PC-9 (cell line): Measurements from ENCODE around the gene ZNF385A. TPM values are rescaled to one million over a fixed set of nuclear protein-coding genes. Genes with fewer than 3 reads are reported as not detected.

Source experiments
- BruUV-seq: library from RNA; stranded (reverse); fragments of 400-500 nt; replicated peaks from 2 replicates; lab custom pipeline; 2021; lab: Mats Ljungman, UMichigan
- CTCF ChIA-PET: fragments of 300-600 bp; sonication (Branson Sonifier 250); formaldehyde crosslinking; loops from one replicate; lab custom pipeline; 2022; ENCODE audit warnings: antibody characterized with exemption; lab: Charles Lee
- POLR2A ChIA-PET: fragments of 300-600 bp; sonication (Branson Sonifier 250); formaldehyde crosslinking; loops from one replicate; lab custom pipeline; 2022; ENCODE audit warnings: antibody characterized with exemption; ENCODE audit not compliant: unreplicated experiment; lab: Charles Lee
- DNase-seq, 2 experiments: peaks; one replicate each; pipeline versions ENCODE4 v3.0.0 to v3.0.0-alpha.2; 2015 to 2022; ENCODE audit warnings: mixed read lengths in 1 of 2
- H2AFZ ChIP-seq: fragments of 200-600 bp; sonication (generic); 2 replicates; pipeline ENCODE4 v1.8.1; 2017; ENCODE audit warnings: antibody characterized with exemption
- H3F3A ChIP-seq: fragments of 200-600 bp; sonication (generic); 2 replicates; pipeline ENCODE4 v1.8.1; 2017; ENCODE audit warnings: antibody characterized with exemption, mild to moderate bottlenecking, low read depth; ENCODE audit not compliant: insufficient read depth
- H3K27ac ChIP-seq: fragments of 200-600 bp; sonication (generic); 2 replicates; pipeline ENCODE4 v1.6.1; 2016; ENCODE audit warnings: mixed run types
- H3K27me3 ChIP-seq: fragments of 200-600 bp; sonication (generic); 2 replicates; pipeline ENCODE4 v1.6.1; 2016; ENCODE audit warnings: low read depth, mixed run types; ENCODE audit not compliant: insufficient read depth
- H3K36me3 ChIP-seq: fragments of 200-600 bp; sonication (generic); 2 replicates; pipeline ENCODE4 v1.6.1; 2016; ENCODE audit warnings: low read depth, mixed run types
- H3K4me1 ChIP-seq: fragments of 200-600 bp; sonication (generic); replicated peaks from 2 replicates; pipeline ENCODE4 v1.6.1; 2016; ENCODE audit warnings: mixed run types; ENCODE audit not compliant: insufficient read depth
- H3K4me2 ChIP-seq: fragments of 200-600 bp; sonication (generic); 2 replicates; pipeline ENCODE4 v1.6.1; 2017; ENCODE audit warnings: mixed run types
- H3K4me3 ChIP-seq: fragments of 200-600 bp; sonication (generic); 2 replicates; pipeline ENCODE4 v1.6.1; 2016; ENCODE audit warnings: mixed run types
- H3K79me2 ChIP-seq: fragments of 200-600 bp; sonication (generic); 2 replicates; pipeline ENCODE4 v1.6.1; 2017; ENCODE audit warnings: low read depth, mixed run types
- H3K9me2 ChIP-seq: fragments of 200-600 bp; sonication (generic); 2 replicates; pipeline ENCODE4 v1.8.1; 2017; ENCODE audit warnings: mild to moderate bottlenecking; ENCODE audit not compliant: insufficient read depth
- H3K9me3 ChIP-seq: fragments of 200-600 bp; sonication (generic); 2 replicates; pipeline ENCODE4 v1.8.1; 2016; ENCODE audit warnings: low read depth; ENCODE audit not compliant: insufficient read depth
- H4K20me1 ChIP-seq: fragments of 200-600 bp; sonication (generic); 2 replicates; pipeline ENCODE4 v1.8.1; 2017; ENCODE audit not compliant: insufficient read depth
- EZH2 ChIP-seq: fragments of 200-600 bp; sonication (generic); IDR thresholded peaks from 2 replicates; pipeline ENCODE4 v1.8.0; 2017; ENCODE audit warnings: antibody characterized with exemption, low read depth
- intact Hi-C: fragments of 100-400 bp; cut with micrococcal nuclease; formaldehyde crosslinking; loops from one replicate; pipeline ENCODE4 v1.10.0; 2022; ENCODE audit not compliant: unreplicated experiment
- total RNA-seq: library from RNA; stranded (reverse); gene quantifications from 2 replicates; pipeline ENCODE4 v1.2.3, GENCODE V29; 2021
- TF ChIP-seq, protein P1 (sequence below): fragments of 200-600 bp; sonication (generic); conservative IDR thresholded peaks from 2 replicates; pipeline ENCODE4 v1.6.1; 2017; ENCODE audit warnings: mixed run types, antibody characterized with exemption, mild to moderate bottlenecking, moderate library complexity

Gene ZNF385A
- total RNA-seq, 1 experiment from 2014 or later = 17.2 TPM

DNA sequence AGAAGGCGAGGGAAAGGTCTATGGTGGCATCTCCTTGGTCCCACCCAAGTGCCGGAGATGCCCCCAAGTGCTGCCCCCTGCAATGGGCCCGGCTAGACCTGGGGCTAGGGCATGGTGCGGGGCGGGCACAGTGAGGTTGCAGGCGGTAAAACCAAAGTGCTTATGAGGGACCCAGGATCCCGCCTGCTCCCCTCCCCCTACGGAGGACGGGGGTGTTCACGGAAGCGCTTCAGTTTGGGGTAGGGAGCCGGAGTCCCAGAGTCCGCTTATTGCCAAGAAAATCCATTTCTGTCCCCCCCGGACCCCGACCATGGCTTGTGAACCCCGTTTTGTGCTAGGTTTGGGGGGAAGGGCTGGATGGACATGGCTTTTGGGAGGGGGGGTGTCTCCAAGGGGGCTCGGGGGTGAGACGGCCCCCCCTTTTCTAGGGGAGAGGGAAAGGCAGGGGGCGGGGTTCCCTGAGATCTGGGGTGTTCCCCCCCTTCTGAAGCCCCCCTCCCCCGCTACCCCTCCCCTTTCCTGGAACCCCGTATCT, 14.9 kb downstream of the ZNF385A start:
- Histone ChIP-seq H3K36me3 (no peaks in the 10 kb centered on the region), H3K27ac (no peak overlapping the region), H3K9me3 (no peaks in the 10 kb centered on the region), H3K79me2 (no peaks in the 10 kb centered on the region), H3F3A (peaks cover 23% of the 10 kb centered on the region; the same call in 1 of the 2 replicates), H4K20me1 (no peaks in the 10 kb centered on the region), H3K9me2 (no peaks in the 10 kb centered on the region), H3K4me2 (peak overlapping the region; percentile 89), H3K4me3 (peak overlapping the region; percentile 57; the same call in 1 of the 2 replicates), H2AFZ (no peak overlapping the region), H3K4me1 (peaks cover 20% of the 10 kb centered on the region), H3K27me3 (no peaks in the 10 kb centered on the region)
- POLR2A ChIA-PET = no interaction called here
- CTCF ChIA-PET = interaction anchor here (0.7 to 2.1 kb wide), 3 partner anchors 10 to 374 kb away, joined by 3 to 19 read pairs (median 3); no protein-coding TSS in a partner anchor
- no TSS peak for BruUV-seq
- TF ChIP-seq EZH2 = no peak
- TF ChIP-seq, protein P1, sequence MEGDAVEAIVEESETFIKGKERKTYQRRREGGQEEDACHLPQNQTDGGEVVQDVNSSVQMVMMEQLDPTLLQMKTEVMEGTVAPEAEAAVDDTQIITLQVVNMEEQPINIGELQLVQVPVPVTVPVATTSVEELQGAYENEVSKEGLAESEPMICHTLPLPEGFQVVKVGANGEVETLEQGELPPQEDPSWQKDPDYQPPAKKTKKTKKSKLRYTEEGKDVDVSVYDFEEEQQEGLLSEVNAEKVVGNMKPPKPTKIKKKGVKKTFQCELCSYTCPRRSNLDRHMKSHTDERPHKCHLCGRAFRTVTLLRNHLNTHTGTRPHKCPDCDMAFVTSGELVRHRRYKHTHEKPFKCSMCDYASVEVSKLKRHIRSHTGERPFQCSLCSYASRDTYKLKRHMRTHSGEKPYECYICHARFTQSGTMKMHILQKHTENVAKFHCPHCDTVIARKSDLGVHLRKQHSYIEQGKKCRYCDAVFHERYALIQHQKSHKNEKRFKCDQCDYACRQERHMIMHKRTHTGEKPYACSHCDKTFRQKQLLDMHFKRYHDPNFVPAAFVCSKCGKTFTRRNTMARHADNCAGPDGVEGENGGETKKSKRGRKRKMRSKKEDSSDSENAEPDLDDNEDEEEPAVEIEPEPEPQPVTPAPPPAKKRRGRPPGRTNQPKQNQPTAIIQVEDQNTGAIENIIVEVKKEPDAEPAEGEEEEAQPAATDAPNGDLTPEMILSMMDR = no peak
- no peak for DNase-seq
- intact Hi-C loops = loop anchor here (1.0 to 10.0 kb wide), 2 partner anchors 10 to 115 kb away; no protein-coding TSS in a partner anchor

DNA sequence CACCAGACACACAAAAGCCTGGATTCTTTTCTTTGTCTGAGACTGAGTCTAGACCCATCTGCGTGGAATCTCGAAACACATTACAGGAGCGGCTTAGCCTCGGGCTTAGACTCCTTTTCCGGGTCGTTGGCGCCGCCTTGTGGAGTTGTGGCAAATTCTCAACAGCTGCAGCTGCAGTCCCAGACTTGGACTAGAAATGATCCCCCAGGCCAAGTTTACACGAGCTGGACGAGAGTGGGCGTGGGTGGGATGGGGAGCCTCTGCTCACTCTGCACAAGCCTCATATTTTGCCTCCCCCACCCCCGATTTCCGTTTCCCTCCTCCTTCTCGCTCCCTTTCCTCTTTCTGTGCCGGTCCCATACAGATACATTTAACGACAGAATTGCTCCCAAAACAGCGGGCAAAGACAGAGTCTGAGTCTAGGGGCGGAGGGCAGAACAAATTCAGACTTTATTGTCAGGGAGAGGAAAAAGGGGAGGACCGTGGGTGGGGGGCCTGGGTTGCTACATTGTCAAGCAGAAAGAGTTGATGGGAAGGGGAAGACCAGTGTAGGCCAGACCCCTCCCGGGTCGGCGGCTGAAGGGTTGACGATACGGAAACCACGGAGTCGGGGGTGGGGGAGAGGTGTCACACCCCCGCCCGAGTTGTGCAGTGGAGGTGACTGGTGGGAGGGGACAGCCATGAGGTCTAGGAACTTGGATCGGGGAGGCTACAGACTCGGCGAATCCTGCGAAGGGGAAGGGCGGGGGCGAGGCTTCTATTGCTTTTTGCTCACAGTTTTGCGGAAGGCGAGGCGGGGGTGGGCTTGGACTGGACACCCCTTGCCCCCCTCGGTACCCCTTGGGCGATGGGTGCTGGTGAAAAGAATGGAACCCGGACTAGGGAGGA, 15.6 kb downstream of the ZNF385A start:
- intact Hi-C loops = loop anchor here (1.0 to 10.0 kb wide), 4 partner anchors 10 to 149 kb away; no protein-coding TSS in a partner anchor
- Histone ChIP-seq H3K4me2 (peak overlapping the region; percentile 46), H3K27ac (no peak overlapping the region)

More for the DNA sequence above, 15.6 kb downstream of the ZNF385A start:
- no peaks in the 10 kb centered on the region for H3K79me2 ChIP-seq
- H3K4me3 ChIP-seq = no peak overlapping the region
- H3K9me2 ChIP-seq = no peaks in the 10 kb centered on the region
- peaks cover 18% of the 10 kb centered on the region; the same call in 1 of the 2 replicates for H3F3A ChIP-seq
- no peak for TF ChIP-seq EZH2
- TF ChIP-seq, protein P1 = peak; percentile 93
- POLR2A ChIA-PET = interaction anchor here (0.5 to 0.7 kb wide), 2 partner anchors 11 to 33 kb away, joined by 3 to 7 read pairs; no protein-coding TSS in a partner anchor
- H4K20me1 ChIP-seq = no peaks in the 10 kb centered on the region
- DNase-seq = peak; percentile 72 to 84
- no peak overlapping the region for H2AFZ ChIP-seq
- H3K4me1 ChIP-seq = peaks cover 13% of the 10 kb centered on the region
- BruUV-seq = no TSS peak
- no peaks in the 10 kb centered on the region for H3K9me3 ChIP-seq
- CTCF ChIA-PET = interaction anchor here (0.5 to 1.5 kb wide), 6 partner anchors 9 to 826 kb away, joined by 3 to 8 read pairs (median 4); no protein-coding TSS in a partner anchor
- H3K36me3 ChIP-seq = no peaks in the 10 kb centered on the region
- no peaks in the 10 kb centered on the region for H3K27me3 ChIP-seq
